GM21576 (cell line): ENCODE results near the gene FGF13.

ENCODE experiments used
- ATAC-seq: cut with Tn5 transposase; IDR thresholded peaks from one replicate; pipeline ENCODE4 v1.9.1; 2021; ENCODE audit warnings: mild to moderate bottlenecking, moderate library complexity; ENCODE audit not compliant: unreplicated experiment

FGF13 gene

GRCh38 chrX:138664466-138664865 lies 47.1 kb downstream of the FGF13 start:
- ATAC-seq, result no peak

- no peak for ATAC-seq
Measured at GRCh38 chrX:138664016-138664415, 47.5 kb downstream of the FGF13 start.

- no peak for ATAC-seq
Measured at GRCh38 chrX:138651494-138651893, 60.0 kb downstream of the FGF13 start.

- ATAC-seq, result no peak
Measured at GRCh38 chrX:138648568-138648967, 62.9 kb downstream of the FGF13 start.

- ATAC-seq, result no peak
Measured at GRCh38 chrX:138638996-138639395, 72.5 kb downstream of the FGF13 start.
